A673 (cell line): ENCODE measurements around the gene MIER2.
"Not testable (repeated sequence)": the region's sequence is repeated elsewhere in the genome, so short reads cannot be mapped to it uniquely, and the experiment has no call there.

ENCODE experiments used
- CTCF ChIP-seq: fragments of 300-800, 200-600 bp; sonication (generic); conservative IDR thresholded peaks from 2 replicates; pipeline ENCODE4 v1.5.1; 2017; ENCODE audit warnings: low read depth, mild to moderate bottlenecking, antibody characterized with exemption, low read length, moderate library complexity, mixed read lengths
- EZH2 ChIP-seq: fragments of 200-600 bp; sonication (generic); IDR thresholded peaks from 2 replicates; pipeline ENCODE4 v1.6.1; 2017; ENCODE audit warnings: borderline replicate concordance, low read depth, mild to moderate bottlenecking, mixed read lengths, antibody characterized with exemption, low read length; ENCODE audit not compliant: poor library complexity, severe bottlenecking

DNA sequence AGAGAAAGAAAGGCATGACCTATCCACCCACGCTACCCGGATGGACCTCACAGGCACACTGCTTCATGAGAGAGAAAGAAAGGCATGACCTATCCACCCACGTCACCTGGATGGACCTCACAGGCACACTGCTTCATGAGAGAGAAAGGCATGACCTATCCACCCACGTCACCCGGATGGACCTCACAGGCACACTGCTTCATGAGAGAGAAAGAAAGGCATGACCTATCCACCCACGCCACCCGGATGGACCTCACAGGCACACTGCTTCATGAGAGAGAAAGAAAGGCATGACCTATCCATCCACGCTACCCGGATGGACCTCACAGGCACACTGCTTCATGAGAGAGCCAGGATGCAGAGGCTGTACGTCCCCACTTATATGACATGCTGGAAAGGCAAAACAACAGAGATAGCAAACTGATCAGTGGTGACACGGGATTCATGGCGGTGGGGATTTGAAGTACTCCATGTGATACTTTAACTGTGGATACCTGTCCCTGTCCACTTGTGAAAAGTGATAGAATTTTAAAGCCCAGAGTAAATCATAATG, 73.8 kb downstream of the MIER2 start:
- TF ChIP-seq CTCF, EZH2: not testable (repeated sequence)
